Measurements from ENCODE around the gene TOX3. TPM values are rescaled to one million over a fixed set of nuclear protein-coding genes. Genes with fewer than 3 reads are reported as not detected.

TOX3 gene
- total RNA-seq, 1 donor from 2014 or later, result 32.5 TPM

DNA sequence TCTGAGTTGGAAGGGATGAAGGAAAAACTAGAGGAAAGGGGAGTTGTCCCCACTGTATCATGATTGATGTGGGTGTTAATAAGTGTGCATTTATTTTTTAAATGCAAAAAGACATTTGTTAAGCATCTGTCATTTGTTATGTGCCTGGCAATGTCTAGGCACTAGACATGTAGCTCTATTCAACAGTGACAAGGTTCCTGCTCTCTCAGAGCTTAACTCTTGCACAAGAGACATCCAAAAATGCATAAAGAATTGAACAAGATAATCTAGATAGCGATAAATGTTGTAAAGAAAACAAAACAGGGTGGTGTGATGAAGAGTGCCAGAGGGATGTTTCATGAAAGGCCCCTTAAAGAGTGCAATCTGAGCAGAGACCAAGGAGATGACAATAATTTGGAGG, 148.9 kb downstream of the TOX3 start:
- DNase-seq (ENCODE audit: low spot score), result no peak

DNA sequence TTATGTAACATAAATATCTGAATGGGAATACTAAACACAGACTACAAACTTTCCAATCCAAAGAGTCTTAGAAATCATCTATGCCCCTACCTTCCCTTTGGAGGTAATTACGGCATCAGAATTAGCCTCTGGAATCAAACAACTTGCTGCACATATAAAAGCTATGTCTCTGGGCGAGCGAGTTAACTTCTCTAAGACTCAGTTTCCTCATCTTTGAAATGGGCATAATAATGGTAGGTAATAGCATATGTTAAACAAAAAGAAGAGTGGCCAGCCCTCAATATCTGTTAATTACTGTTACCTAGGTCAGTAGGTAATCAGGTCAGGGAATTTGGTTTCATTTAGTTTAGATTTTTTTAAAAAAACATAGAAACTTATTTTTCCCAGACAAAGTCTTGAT, 153.5 kb downstream of the TOX3 start:
- DNase-seq (ENCODE audit: low spot score), result no peak

DNA sequence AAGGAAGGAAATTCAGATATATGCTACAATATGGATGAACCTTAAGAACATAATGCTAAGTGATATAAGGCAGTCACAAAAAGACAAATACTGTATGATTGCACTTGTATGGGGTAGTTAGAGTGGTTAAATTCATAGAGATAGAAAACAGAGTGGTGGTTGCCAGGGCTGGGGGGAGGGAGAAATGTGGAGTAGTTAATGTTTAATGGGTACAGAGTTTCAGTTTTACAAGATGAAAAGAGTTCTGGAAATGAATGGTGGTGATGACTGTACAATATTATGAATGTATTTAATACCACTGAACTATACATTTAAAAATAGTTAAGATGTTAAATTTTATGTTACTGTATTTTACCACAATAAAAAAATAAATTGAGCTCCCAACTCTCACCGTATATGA, 157.9 kb downstream of the TOX3 start:
- DNase-seq (ENCODE audit: low spot score), result no peak
